SIG-M5 (cell line): Measurements from ENCODE around the gene TAS2R46.
"Not testable (repeated sequence)": the region's sequence is repeated elsewhere in the genome, so short reads cannot be mapped to it uniquely, and the experiment has no call there.

ENCODE experiments used
- DNase-seq: peaks from one replicate; lab custom pipeline; 2025; lab: John Stamatoyannopoulos, UW

Gene TAS2R46

DNA sequence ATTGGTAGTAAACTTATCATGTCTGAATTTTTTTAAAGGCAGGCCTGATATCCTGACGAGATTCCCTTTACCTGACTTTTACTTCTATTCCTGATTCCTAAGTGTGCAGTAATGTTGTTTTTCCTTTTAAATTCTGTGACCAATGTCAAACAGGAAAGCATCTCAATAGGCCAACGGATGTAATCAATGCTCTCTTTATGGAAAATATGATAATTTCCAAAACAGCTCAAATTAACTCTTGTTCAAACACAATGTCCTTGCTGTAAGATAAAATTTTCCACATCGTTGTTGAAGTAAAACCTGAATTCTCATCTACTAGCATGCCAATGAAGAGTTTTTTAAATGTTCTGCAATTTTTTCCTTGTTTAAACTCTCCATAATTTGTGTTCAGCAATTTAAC is 22.9 kb downstream of the TAS2R46 start:
- no peak for DNase-seq

GRCh38 chr12:11033959-11034358 is 28.1 kb downstream of the TAS2R46 start:
- DNase-seq, result not testable (repeated sequence)

DNA sequence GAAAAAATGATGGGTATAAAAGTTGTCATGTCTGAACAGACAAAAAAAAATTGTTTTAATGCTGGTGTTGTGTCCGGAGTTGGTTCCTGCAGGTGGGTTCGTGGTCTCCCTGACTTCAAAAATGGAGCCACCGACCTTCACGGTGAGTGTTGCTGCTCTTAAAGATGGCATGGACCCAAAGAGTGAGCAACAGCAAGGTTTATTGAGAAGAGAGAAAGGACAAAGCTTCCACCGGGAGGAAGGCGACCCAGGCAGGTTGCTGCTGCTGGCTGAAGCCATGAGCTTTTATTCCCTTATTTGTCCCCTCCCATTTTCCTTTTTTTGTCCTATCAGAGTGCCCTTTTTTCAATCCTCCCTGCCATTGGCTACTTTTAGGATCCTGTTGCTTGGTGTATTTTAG is 30.8 kb downstream of the TAS2R46 start, which contains the start of gene TAS2R31:
Gene TAS2R31 (minus strand): TSS at position 101 of the 400 bp plus-strand sequence. CDS start 72 bp downstream, at position 29.
- DNase-seq, result no peak

DNA sequence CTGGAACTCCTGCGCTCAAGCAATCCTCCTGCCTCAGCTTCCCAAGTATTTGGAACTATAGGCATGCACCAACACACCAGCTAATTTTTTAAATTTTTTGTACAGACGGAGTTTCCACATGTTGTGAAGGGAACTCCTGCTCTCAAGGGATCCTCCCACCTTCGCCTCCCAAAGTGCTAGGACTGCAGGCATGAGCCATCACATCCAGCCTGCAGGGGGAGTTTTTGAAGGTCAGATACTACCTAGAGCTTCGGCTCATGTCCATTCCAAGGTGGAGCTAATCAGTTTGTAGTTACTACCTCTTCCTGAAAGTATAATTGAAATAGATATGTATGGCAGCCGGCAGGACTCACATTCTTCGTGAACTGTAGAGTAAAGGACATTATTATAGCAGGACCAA is 36.0 kb downstream of the TAS2R46 start:
- DNase-seq, result no peak

GRCh38 chr12:11023387-11023786 is 38.7 kb downstream of the TAS2R46 start:
- no peak for DNase-seq

GRCh38 chr12:11022520-11022919 is 39.6 kb downstream of the TAS2R46 start, which contains the start of gene TAS2R19:
TAS2R19 (minus strand) TSS chr12:11022620; CDS start chr12:11022571, 49 bp downstream.
- no peak for DNase-seq

DNA sequence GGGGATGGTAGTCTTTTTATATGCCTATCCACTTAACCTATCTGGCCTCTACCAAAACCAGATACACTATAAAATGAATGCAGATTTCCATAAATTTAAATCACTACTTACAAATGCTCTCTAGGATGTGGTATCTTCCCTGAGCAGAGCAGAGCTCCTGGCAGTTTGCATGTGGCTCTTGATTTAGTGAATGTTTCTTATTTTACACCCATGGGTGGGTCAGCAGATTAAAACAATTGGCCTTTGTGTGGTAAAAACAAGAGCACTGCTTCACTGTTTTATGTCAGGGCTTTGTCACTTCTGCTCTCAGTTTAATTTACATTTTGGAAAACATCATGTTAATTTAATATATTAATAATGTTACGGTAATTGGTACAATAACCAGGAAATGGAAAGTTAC is 45.2 kb downstream of the TAS2R46 start:
- DNase-seq, result no peak

GRCh38 chr12:11015775-11016430 is 46.2 kb downstream of the TAS2R46 start:
- DNase-seq, result no peak

DNA sequence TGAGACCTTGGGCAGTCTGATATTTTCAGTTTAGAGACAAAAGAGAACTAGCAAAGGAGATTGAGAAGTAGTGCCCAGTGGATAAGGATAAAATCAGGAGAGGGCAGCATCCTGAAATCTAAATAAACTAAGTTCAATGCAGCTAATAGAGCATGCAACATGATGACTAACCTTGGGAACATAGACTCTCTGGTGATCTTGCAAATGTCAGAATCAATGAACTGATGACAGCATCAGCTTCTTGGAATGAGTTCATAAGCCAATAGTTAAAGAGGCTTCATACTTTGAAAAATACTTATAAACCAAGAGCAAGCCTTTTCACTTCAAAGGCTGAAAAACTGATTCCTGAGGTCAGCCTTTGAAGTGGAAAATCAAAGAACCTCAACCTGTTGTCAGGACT is 47.9 kb downstream of the TAS2R46 start:
- no peak for DNase-seq
